ENCODE data around the gene TMPRSS7.
A peak's percentile ranks its signal among the peaks of the same experiment; 100 is the strongest.

TMPRSS7 gene

GRCh38 chr3:112128843-112129727 lies 94.5 kb downstream of the TMPRSS7 start:
- DNase-seq (ENCODE audit: low read depth): peak; percentile 21

GRCh38 chr3:112129925-112130637 lies 95.5 kb downstream of the TMPRSS7 start:
- DNase-seq (ENCODE audit: low read depth): no peak

GRCh38 chr3:112130638-112130993 lies 96.1 kb downstream of the TMPRSS7 start:
- DNase-seq (ENCODE audit: low read depth): no peak
